Upper lobe of left lung (tissue), 4 donors: ENCODE results near the gene XCL1.

ENCODE experiments used
- CTCF ChIP-seq, 6 experiments: fragments of 450-650 bp in 4 of 6; fragments of 200-600 bp in 2 of 6; sonication (generic) in 2 of 6; IDR thresholded peaks; one replicate each; pipeline ENCODE4 v1.5.1; 2016 to 2019; ENCODE audit warnings: antibody characterized with exemption in 6 of 6
- POLR2AphosphoS5 ChIP-seq, 2 donors: sonication (generic); formaldehyde crosslinking; IDR thresholded peaks; one replicate each; pipeline ENCODE4 v1.5.1; 2017; ENCODE audit warnings: antibody characterized with exemption in 2 of 2

- no peak for TF ChIP-seq CTCF (IDR thresholded peaks at IDR 0.05)
- no peak for TF ChIP-seq POLR2AphosphoS5 (IDR thresholded peaks at IDR 0.05)
These were observed 32.7 kb downstream of the XCL1 start for GRCh38 chr1:168608796-168609715.
